A549 (cell line): ENCODE data around the gene CAPN14.

Source experiments
- CEBPB ChIP-seq, 2 experiments: fragments of >200 bp in 1 of 2; sonication (Bioruptor Twin) in 1 of 2; formaldehyde crosslinking in 1 of 2; IDR thresholded peaks; 2 replicates each; pipeline ENCODE4 v1.6.1; 2012 to 2016
- EP300 ChIP-seq, 2 experiments: fragments of >200 bp; sonication (Bioruptor Twin); formaldehyde crosslinking; IDR thresholded peaks; 2 replicates in 1 of 2; 3 replicates in 1 of 2; pipeline ENCODE4 v1.6.1; 2016 to 2017
- ESRRA ChIP-seq: fragments of 150-350 bp; IDR thresholded peaks from 2 replicates; pipeline ENCODE4 v1.6.1; 2014; ENCODE audit warnings: mild to moderate bottlenecking, low read length, borderline replicate concordance
- FOSB ChIP-seq: fragments of 250-450 bp; sonication (Bioruptor Pico); IDR thresholded peaks from 2 replicates; pipeline ENCODE4 v1.5.0; 2020; ENCODE audit warnings: mild to moderate bottlenecking, moderate library complexity
- FOSL2 ChIP-seq, 2 experiments: fragments of 450-650 bp in 1 of 2; fragments of >200 bp in 1 of 2; sonication (Bioruptor Twin) in 1 of 2; formaldehyde crosslinking; IDR thresholded peaks; 2 replicates each; pipeline versions ENCODE4 v1.5.0 to v1.6.1; 2016 to 2020; ENCODE audit warnings: mild to moderate bottlenecking in 1 of 2, moderate library complexity in 1 of 2
- HOXB5 ChIP-seq: fragments of 250-450 bp; sonication (Bioruptor Pico); IDR thresholded peaks from 2 replicates; pipeline ENCODE4 v1.5.0; 2020; ENCODE audit warnings: mild to moderate bottlenecking, moderate library complexity
- MAZ ChIP-seq: fragments of 150-350 bp; IDR thresholded peaks from 2 replicates; pipeline ENCODE4 v1.6.1; 2014; ENCODE audit warnings: antibody characterized with exemption, low read depth, low read length, borderline replicate concordance
- PBX3 ChIP-seq: IDR thresholded peaks from 2 replicates; pipeline ENCODE4 v1.6.1; 2012
- POLR2A ChIP-seq: IDR thresholded peaks from 2 replicates; pipeline ENCODE4 v1.6.1; 2012; ENCODE audit warnings: mild to moderate bottlenecking, low read length
- RAD21 ChIP-seq, 2 experiments: fragments of >200 bp in 1 of 2; sonication (Bioruptor Twin) in 1 of 2; formaldehyde crosslinking in 1 of 2; IDR thresholded peaks in 1 of 2; conservative IDR thresholded peaks in 1 of 2; 2 replicates in 1 of 2; 3 replicates in 1 of 2; pipeline ENCODE4 v1.6.1; 2012 to 2018; ENCODE audit warnings: inconsistent platforms in 1 of 2
- SREBF2 ChIP-seq: fragments of 450-650 bp; IDR thresholded peaks from 2 replicates; pipeline ENCODE4 v1.6.1; 2014; ENCODE audit warnings: mild to moderate bottlenecking, moderate library complexity
- TFCP2L1 ChIP-seq: fragments of 250-450 bp; sonication (Bioruptor Pico); IDR thresholded peaks from 2 replicates; pipeline ENCODE4 v1.5.0; 2021; ENCODE audit warnings: mild to moderate bottlenecking
- ZFP36 ChIP-seq: fragments of 450-650 bp; IDR thresholded peaks from 2 replicates; pipeline ENCODE4 v1.6.1; 2014; ENCODE audit warnings: borderline replicate concordance; ENCODE audit not compliant: partially characterized antibody
- TF ChIP-seq, protein P1 (sequence below): fragments of >200 bp; sonication (Bioruptor Twin); formaldehyde crosslinking; IDR thresholded peaks from 3 replicates; pipeline ENCODE4 v1.5.1; 2016

- TF ChIP-seq, protein P1, sequence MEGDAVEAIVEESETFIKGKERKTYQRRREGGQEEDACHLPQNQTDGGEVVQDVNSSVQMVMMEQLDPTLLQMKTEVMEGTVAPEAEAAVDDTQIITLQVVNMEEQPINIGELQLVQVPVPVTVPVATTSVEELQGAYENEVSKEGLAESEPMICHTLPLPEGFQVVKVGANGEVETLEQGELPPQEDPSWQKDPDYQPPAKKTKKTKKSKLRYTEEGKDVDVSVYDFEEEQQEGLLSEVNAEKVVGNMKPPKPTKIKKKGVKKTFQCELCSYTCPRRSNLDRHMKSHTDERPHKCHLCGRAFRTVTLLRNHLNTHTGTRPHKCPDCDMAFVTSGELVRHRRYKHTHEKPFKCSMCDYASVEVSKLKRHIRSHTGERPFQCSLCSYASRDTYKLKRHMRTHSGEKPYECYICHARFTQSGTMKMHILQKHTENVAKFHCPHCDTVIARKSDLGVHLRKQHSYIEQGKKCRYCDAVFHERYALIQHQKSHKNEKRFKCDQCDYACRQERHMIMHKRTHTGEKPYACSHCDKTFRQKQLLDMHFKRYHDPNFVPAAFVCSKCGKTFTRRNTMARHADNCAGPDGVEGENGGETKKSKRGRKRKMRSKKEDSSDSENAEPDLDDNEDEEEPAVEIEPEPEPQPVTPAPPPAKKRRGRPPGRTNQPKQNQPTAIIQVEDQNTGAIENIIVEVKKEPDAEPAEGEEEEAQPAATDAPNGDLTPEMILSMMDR = no peak
- no peak for TF ChIP-seq HOXB5 (CRISPR knock-in tag)
- no peak for TF ChIP-seq PBX3
- no peak for TF ChIP-seq POLR2A
- TF ChIP-seq EP300 (IDR thresholded peaks at IDR 0.05) = no peak
- no peak for TF ChIP-seq TFCP2L1 (CRISPR knock-in tag)
- TF ChIP-seq SREBF2 = no peak
- TF ChIP-seq MAZ = no peak
- TF ChIP-seq ESRRA = no peak
- TF ChIP-seq CEBPB (IDR thresholded peaks at IDR 0.05) = no peak
- no peak for TF ChIP-seq RAD21 (conservative IDR thresholded peaks at IDR 0.05 in 1 of 2, IDR thresholded peaks at IDR 0.05 in 1 of 2)
- no peak for TF ChIP-seq FOSB (CRISPR knock-in tag)
- TF ChIP-seq FOSL2 (IDR thresholded peaks at IDR 0.05) = no peak
- TF ChIP-seq FOSL2 (CRISPR knock-in tag; IDR thresholded peaks at IDR 0.05) = no peak
- no peak for TF ChIP-seq ZFP36
These were observed 87.7 kb downstream of the CAPN14 start for GRCh38 chr2:31129375-31130171.
